Sigmoid colon (tissue), 7 donors: ENCODE results near the gene UBR7. TPM values are rescaled to one million over a fixed set of nuclear protein-coding genes. Genes with fewer than 3 reads are reported as not detected.

Experiments
- DNase-seq: peaks from one replicate; pipeline ENCODE4 v3.0.0-alpha.2; 2019
- H3K27ac ChIP-seq, 4 donors: fragments of 200-600 bp; sonication (generic); one replicate each; pipeline ENCODE4 v1.5.1; 2016 to 2019; ENCODE audit warnings: mild to moderate bottlenecking in 1 of 4
- H3K27me3 ChIP-seq, 3 donors: fragments of 200-600 bp; sonication (generic); one replicate each; pipeline ENCODE4 v1.5.1; 2019; ENCODE audit warnings: mild to moderate bottlenecking in 1 of 3
- H3K36me3 ChIP-seq, 4 donors: fragments of 200-600 bp; sonication (generic); one replicate each; pipeline ENCODE4 v1.5.1; 2016 to 2019
- H3K4me1 ChIP-seq, 4 donors: fragments of 200-600 bp; sonication (generic); one replicate each; pipeline ENCODE4 v1.5.1; 2017 to 2019
- H3K4me3 ChIP-seq, 4 donors: fragments of 200-600 bp; sonication (generic); one replicate each; pipeline ENCODE4 v1.5.1; 2017 to 2019; ENCODE audit warnings: mild to moderate bottlenecking in 2 of 4, moderate library complexity in 1 of 4
- H3K9me3 ChIP-seq, 4 donors: fragments of 200-600 bp in 3 of 4; sonication (generic) in 3 of 4; one replicate each; pipeline versions ENCODE4 v1.5.1 to v1.6.1; 2013 to 2019
- EP300 ChIP-seq, 4 donors: sonication (generic); formaldehyde crosslinking; IDR thresholded peaks; one replicate each; pipeline ENCODE4 v1.6.1; 2017; ENCODE audit warnings: antibody characterized with exemption in 4 of 4
- POLR2A ChIP-seq, 2 donors: fragments of 450-650 bp; IDR thresholded peaks; one replicate each; pipeline ENCODE4 v1.6.1; 2016; ENCODE audit warnings: antibody characterized with exemption in 2 of 2, mild to moderate bottlenecking in 2 of 2, moderate library complexity in 2 of 2
- POLR2AphosphoS5 ChIP-seq, 4 donors: sonication (generic); formaldehyde crosslinking; IDR thresholded peaks; one replicate each; pipeline ENCODE4 v1.6.1; 2017; ENCODE audit warnings: antibody characterized with exemption in 4 of 4
- WGBS, 2 donors: extraction: QIAGEN DNeasy Blood & Tissue Kit; methylation state at CpG; one replicate each; pipeline ENCODE4 v1.1.7; 2013; 5-methylcytosine and 5-hydroxymethylcytosine counted together
- intact Hi-C: fragments of 100-400 bp; cut with DNase I; formaldehyde crosslinking; loops from one replicate; pipeline ENCODE4 v1.15.1; 2023
- polyA plus RNA-seq, 3 donors: library from polyadenylated mRNA; stranded (reverse); fragments of 200-250 nt; gene quantifications; one replicate each; pipeline ENCODE4 v1.2.3, GENCODE V29; 2013
- total RNA-seq, 4 donors: library from RNA; depleted of rRNA; stranded (reverse); fragments of >200 nt; gene quantifications; one replicate each; pipeline ENCODE4 v1.1.0, GENCODE V29; 2016
- TF ChIP-seq, protein P1 (sequence below), 4 experiments: fragments of 450-650 bp in 3 of 4; fragments of 200-600 bp in 1 of 4; IDR thresholded peaks; one replicate each; pipeline ENCODE4 v1.5.1; 2016 to 2019; ENCODE audit warnings: antibody characterized with exemption in 4 of 4, mild to moderate bottlenecking in 3 of 4, moderate library complexity in 2 of 4
- donor health status: healthy with polysubstance abuse.
- donor health status: Bipolar disorder and iron deficiency.
- donor health status: healthy.

UBR7 gene
- total and polyA plus RNA-seq, 7 donors = 15.5 to 32.1 (median 25.4) TPM

DNA sequence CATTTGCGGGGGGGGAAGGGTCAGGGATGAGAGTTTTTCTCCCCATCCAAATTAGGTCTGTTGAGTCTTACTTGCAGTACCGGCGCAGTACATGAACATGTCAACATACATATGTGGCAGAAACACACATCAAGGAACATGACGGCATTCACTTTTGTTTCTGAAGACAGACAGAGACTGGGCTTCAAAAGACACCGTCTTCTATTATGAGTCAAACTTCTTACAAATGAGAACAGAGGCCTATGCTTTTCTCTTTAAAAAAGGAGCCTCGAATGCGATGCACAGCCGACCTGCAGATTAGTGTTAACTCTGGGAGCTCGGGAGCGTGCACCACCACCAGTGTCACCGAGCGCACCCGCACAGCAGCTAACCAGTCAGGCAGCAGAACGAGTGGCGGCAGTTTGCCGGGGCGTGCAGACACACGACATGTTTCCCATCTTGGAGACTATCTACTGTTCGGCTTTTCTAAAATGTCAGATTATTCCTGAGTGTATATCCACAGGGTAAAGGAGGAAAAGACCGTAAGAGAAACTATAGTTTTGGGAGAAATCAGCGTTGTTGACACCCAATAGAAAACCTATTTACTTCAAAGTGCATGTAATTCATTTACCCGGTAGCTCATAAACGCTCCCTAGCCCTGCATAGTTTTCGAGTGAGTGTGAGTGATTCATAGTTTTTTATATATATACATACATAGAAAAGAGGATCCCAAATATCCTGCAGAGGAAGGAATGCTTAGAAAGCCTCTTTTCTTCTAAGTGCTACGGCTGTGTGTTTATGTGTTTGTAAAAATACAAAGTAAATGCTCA, 33.0 kb downstream of the UBR7 start:
- no peak overlapping the region for H3K27ac ChIP-seq
- H3K4me3 ChIP-seq = no peak overlapping the region
- no peak for DNase-seq
- intact Hi-C loops = no loop called here
- H3K9me3 ChIP-seq = no peaks in the 10 kb centered on the region
- 85 to 87% methylated on average over 25 of the region's 25 CpGs for WGBS, 2 donors
- TF ChIP-seq POLR2A (IDR thresholded peaks at IDR 0.05) = no peak
- no peak for TF ChIP-seq EP300 (IDR thresholded peaks at IDR 0.05)
- TF ChIP-seq, protein P1, sequence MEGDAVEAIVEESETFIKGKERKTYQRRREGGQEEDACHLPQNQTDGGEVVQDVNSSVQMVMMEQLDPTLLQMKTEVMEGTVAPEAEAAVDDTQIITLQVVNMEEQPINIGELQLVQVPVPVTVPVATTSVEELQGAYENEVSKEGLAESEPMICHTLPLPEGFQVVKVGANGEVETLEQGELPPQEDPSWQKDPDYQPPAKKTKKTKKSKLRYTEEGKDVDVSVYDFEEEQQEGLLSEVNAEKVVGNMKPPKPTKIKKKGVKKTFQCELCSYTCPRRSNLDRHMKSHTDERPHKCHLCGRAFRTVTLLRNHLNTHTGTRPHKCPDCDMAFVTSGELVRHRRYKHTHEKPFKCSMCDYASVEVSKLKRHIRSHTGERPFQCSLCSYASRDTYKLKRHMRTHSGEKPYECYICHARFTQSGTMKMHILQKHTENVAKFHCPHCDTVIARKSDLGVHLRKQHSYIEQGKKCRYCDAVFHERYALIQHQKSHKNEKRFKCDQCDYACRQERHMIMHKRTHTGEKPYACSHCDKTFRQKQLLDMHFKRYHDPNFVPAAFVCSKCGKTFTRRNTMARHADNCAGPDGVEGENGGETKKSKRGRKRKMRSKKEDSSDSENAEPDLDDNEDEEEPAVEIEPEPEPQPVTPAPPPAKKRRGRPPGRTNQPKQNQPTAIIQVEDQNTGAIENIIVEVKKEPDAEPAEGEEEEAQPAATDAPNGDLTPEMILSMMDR (IDR thresholded peaks at IDR 0.05) = no peak
- no peak for TF ChIP-seq POLR2AphosphoS5 (IDR thresholded peaks at IDR 0.05)
- no peaks in the 10 kb centered on the region for H3K4me1 ChIP-seq
- H3K36me3 ChIP-seq = peaks cover 6 to 52% (median 18%) of the 10 kb centered on the region in 4 donors
- H3K27me3 ChIP-seq = no peaks in the 10 kb centered on the region

DNA sequence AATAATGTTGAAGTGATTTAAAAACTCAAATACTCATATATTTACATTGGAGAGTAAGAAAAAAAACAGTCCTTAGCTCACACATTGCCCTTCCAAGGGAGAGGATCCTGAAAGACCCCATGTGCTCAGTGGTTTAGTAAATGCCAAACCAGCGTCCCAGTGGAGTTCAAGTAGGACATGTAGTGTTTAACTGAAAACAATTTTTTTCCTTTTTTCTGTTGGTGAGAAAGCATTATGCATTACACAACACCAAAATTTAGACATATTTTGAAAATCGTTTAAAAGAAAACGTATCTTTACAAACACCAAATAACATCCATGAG, 33.6 kb downstream of the UBR7 start:
- Histone ChIP-seq H3K9me3 (no peaks in the 10 kb centered on the region), H3K4me3 (no peak overlapping the region), H3K27me3 (no peaks in the 10 kb centered on the region), H3K27ac (no peak overlapping the region), H3K36me3 (peaks cover 6 to 57% (median 24%) of the 10 kb centered on the region in 4 donors), H3K4me1 (no peaks in the 10 kb centered on the region)
- DNase-seq = no peak
- WGBS, 2 donors = 90 to 91% methylated on average over 3 of the region's 3 CpGs
- intact Hi-C loops = no loop called here
- TF ChIP-seq POLR2AphosphoS5 (IDR thresholded peaks at IDR 0.05) (no peak), EP300 (IDR thresholded peaks at IDR 0.05) (no peak)

DNA sequence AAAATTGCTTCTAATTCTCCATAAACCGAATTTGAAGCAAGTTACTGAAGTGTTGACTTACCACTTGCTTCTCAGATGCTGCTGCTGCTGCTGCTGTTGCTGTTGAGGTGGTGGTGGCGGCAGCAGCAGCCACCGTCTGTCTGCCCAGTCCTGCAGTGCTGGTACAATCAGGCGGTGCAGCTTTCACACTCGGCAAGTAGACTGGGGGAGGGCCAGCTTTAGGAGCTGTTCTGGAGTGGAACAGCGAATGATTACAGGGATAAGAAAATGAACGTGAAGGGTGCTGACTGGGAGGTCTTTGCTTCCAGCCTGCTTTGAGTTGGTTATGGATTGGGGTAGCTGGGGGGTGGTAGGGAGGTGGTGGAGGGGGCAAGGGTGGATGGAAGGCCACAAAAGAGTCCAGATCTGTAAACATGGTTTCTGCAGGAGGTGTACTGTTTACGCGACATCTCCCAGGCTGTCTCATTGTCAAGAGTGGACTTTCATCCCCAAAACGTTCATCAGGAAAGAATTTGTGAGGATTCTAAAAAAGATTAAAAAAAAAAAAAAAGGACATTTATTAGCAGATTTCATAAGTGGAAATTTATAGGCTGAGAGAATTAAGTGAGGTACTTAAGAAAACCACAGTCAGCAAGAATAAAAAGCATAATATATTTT, 38.8 kb downstream of the UBR7 start:
- DNase-seq = no peak
- intact Hi-C loops = no loop called here
- no peak overlapping the region for H3K27ac ChIP-seq
- TF ChIP-seq, protein P1 (IDR thresholded peaks at IDR 0.05) = no peak
- TF ChIP-seq POLR2A (IDR thresholded peaks at IDR 0.05) (no peak), POLR2AphosphoS5 (IDR thresholded peaks at IDR 0.05) (no peak), EP300 (IDR thresholded peaks at IDR 0.05) (no peak)
- no peaks in the 10 kb centered on the region for H3K27me3 ChIP-seq
- H3K4me1 ChIP-seq = no peaks in the 10 kb centered on the region
- 84 to 91% methylated on average over 10 of the region's 10 CpGs for WGBS, 2 donors
- peaks cover 11 to 96% (median 37%) of the 10 kb centered on the region in 4 donors for H3K36me3 ChIP-seq
- no peaks in the 10 kb centered on the region for H3K9me3 ChIP-seq
- no peak overlapping the region for H3K4me3 ChIP-seq

GRCh38 chr14:93246534-93246933, 39.5 kb downstream of the UBR7 start:
- Histone ChIP-seq H3K36me3 (peaks cover 5 to 96% (median 36%) of the 10 kb centered on the region in 4 donors), H3K9me3 (no peaks in the 10 kb centered on the region), H3K27me3 (no peaks in the 10 kb centered on the region), H3K27ac (no peak overlapping the region), H3K4me1 (no peaks in the 10 kb centered on the region), H3K4me3 (no peak overlapping the region)
- intact Hi-C loops = no loop called here
- TF ChIP-seq POLR2AphosphoS5 (IDR thresholded peaks at IDR 0.05) = no peak
- no peak for TF ChIP-seq POLR2A (IDR thresholded peaks at IDR 0.05)
- TF ChIP-seq EP300 (IDR thresholded peaks at IDR 0.05) = no peak
- TF ChIP-seq, protein P1 (IDR thresholded peaks at IDR 0.05) = no peak
- DNase-seq = no peak

DNA sequence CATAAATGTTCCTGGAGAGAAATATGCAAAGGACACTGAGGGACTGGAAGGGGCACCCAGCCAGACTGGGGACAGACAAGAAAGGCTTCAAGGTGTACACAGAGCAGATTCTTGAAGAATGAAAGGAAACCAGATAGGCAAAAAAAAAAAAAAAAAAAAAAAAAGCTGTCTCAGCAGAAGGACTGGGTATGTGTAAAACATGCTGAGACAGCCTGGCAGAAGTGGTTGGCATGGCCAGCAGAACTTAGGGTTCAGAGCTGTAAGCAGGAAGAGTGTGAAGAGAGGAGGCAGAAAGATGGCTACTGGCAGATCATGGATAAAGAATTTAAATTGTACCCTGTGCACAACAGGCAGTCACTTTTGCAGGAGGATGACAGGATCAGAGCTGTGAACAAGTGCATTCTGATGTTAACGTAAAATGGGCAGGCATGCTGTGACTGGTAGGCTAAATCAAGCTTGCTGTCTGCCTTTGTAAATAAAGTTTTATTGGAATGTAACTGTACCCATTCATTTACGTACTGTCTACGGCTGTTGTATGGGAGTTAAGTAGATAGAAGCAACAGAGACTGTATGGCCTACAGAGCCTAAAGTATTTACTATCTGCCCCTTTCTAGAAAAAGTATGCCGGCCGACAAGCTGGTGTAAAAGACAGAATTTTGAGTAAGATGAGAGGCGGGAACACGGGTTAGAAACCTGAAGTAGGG, 42.2 kb downstream of the UBR7 start:
- Histone ChIP-seq H3K36me3 (peaks cover 5 to 84% (median 35%) of the 10 kb centered on the region in 4 donors), H3K4me3 (no peak overlapping the region), H3K27ac (no peak overlapping the region), H3K27me3 (no peaks in the 10 kb centered on the region), H3K4me1 (no peaks in the 10 kb centered on the region), H3K9me3 (no peaks in the 10 kb centered on the region)
- 91 to 95% methylated on average over 7 of the region's 7 CpGs for WGBS, 2 donors
- TF ChIP-seq EP300 (IDR thresholded peaks at IDR 0.05) = no peak
- TF ChIP-seq, protein P1 (IDR thresholded peaks at IDR 0.05) = no peak
- no peak for TF ChIP-seq POLR2A (IDR thresholded peaks at IDR 0.05)
- no peak for DNase-seq
- intact Hi-C loops = no loop called here
